HCT116 (cell line): ENCODE results near the gene CREBL2. TPM values are rescaled to one million over a fixed set of nuclear protein-coding genes. Genes with fewer than 3 reads are reported as not detected.
"Not testable (repeated sequence)": the region's sequence is repeated elsewhere in the genome, so short reads cannot be mapped to it uniquely, and the experiment has no call there.

Experiments used
- ATAC-seq: fragments of 200-7000 bp; cut with Tn5 transposase; 2 replicates; pipeline ENCODE4 v1.9.1; 2020; ENCODE audit warnings: mild to moderate bottlenecking, moderate library complexity
- BruUV-seq: library from RNA; stranded (reverse); fragments of 400-500 nt; replicated peaks from 2 replicates; lab custom pipeline; 2021; lab: Mats Ljungman, UMichigan
- CTCF ChIA-PET: fragments of 300-600 bp; sonication (Branson Sonifier 250); formaldehyde crosslinking; loops from one replicate; lab custom pipeline; 2021; ENCODE audit warnings: antibody characterized with exemption; lab: Charles Lee
- POLR2A ChIA-PET: fragments of 300-600, 350-600 bp; sonication (Branson Sonifier 250); formaldehyde crosslinking; loops from one replicate; lab custom pipeline; 2021; ENCODE audit warnings: antibody characterized with exemption; lab: Charles Lee
- RAD21 ChIA-PET, 2 experiments: fragments of 300-600 bp; sonication (Branson Sonifier 250); formaldehyde crosslinking; loops; one replicate each; lab custom pipeline; 2023; ENCODE audit warnings: low total read pairs in 2 of 2; ENCODE audit not compliant: uncharacterized antibody in 2 of 2, unreplicated experiment in 2 of 2, low non-redundant PET in 1 of 2; lab: Charles Lee
- DNase-seq: peaks from one replicate; pipeline ENCODE4 v3.0.0-alpha.2; 2010; ENCODE audit warnings: low read depth, low spot score
- H2AFZ ChIP-seq: fragments of 200-600 bp; shearing (Covaris generic), sonication (generic); 2 replicates; pipeline ENCODE4 v1.6.1; 2017; ENCODE audit warnings: low read depth, mixed run types, mixed read lengths, antibody characterized with exemption, low read length; ENCODE audit not compliant: poor library complexity, severe bottlenecking
- H3K27ac ChIP-seq: 2 replicates; pipeline ENCODE4 v1.5.1; 2012; ENCODE audit warnings: low read depth, low read length
- H3K27me3 ChIP-seq: fragments of 200-600 bp; sonication (generic); 2 replicates; pipeline ENCODE4 v1.6.1; 2016; ENCODE audit warnings: mixed run types, low read length, mixed read lengths; ENCODE audit not compliant: insufficient read depth
- H3K36me3 ChIP-seq, 2 experiments: fragments of 200-500 bp in 1 of 2; fragments of 200-600 bp in 1 of 2; sonication (Bioruptor generic) in 1 of 2; sonication (generic) in 1 of 2; 2 replicates each; pipeline versions ENCODE4 v1.5.1 to v1.6.1; 2014 to 2016; ENCODE audit warnings: low read length in 2 of 2, inconsistent platforms in 1 of 2, mixed read lengths in 1 of 2, mixed run types in 1 of 2; ENCODE audit not compliant: insufficient read depth in 2 of 2, control insufficient read depth in 1 of 2
- H3K4me1 ChIP-seq, 2 experiments: fragments of 200-600 bp in 1 of 2; sonication (generic) in 1 of 2; 2 replicates each; pipeline versions ENCODE4 v1.5.1 to v1.6.1; 2012 to 2017; ENCODE audit warnings: low read length in 2 of 2, inconsistent platforms in 1 of 2, mild to moderate bottlenecking in 1 of 2, mixed read lengths in 1 of 2, mixed run types in 1 of 2, moderate library complexity in 1 of 2; ENCODE audit not compliant: insufficient read depth in 2 of 2, control insufficient read depth in 1 of 2
- H3K4me2 ChIP-seq: fragments of 200-600 bp; sonication (generic); 2 replicates; pipeline ENCODE4 v1.6.1; 2017; ENCODE audit warnings: mixed run types, low read length, mixed read lengths
- H3K4me3 ChIP-seq, 2 experiments: fragments of 200-600 bp in 1 of 2; sonication (generic) in 1 of 2; replicated peaks in 1 of 2; 2 replicates each; pipeline ENCODE4 v1.5.1; 2011 to 2016; ENCODE audit warnings: low read length in 2 of 2, control low read depth in 1 of 2, low read depth in 1 of 2, mild to moderate bottlenecking in 1 of 2, mixed read lengths in 1 of 2, mixed run types in 1 of 2
- H3K79me2 ChIP-seq: fragments of 200-600 bp; sonication (generic); 2 replicates; pipeline ENCODE4 v1.6.1; 2017; ENCODE audit warnings: mild to moderate bottlenecking, mixed run types, low read length, moderate library complexity, mixed read lengths; ENCODE audit not compliant: insufficient read depth
- H3K9ac ChIP-seq: fragments of 200-600 bp; sonication (generic); 2 replicates; pipeline ENCODE4 v1.6.1; 2016; ENCODE audit warnings: low read length, mixed read lengths
- H3K9me2 ChIP-seq: fragments of 200-600 bp; sonication (generic), shearing (Covaris generic); 2 replicates; pipeline ENCODE4 v1.6.1; 2017; ENCODE audit warnings: mixed run types, mild to moderate bottlenecking, moderate library complexity; ENCODE audit not compliant: insufficient read depth
- H3K9me3 ChIP-seq, 2 experiments: fragments of 200-500 bp in 1 of 2; fragments of 200-600 bp in 1 of 2; sonication (Bioruptor generic) in 1 of 2; sonication (generic) in 1 of 2; 2 replicates each; pipeline ENCODE4 v1.6.1; 2014 to 2017; ENCODE audit warnings: low read length in 2 of 2, mixed read lengths in 2 of 2, inconsistent platforms in 1 of 2, low read depth in 1 of 2, mild to moderate bottlenecking in 1 of 2, mixed run types in 1 of 2, moderate library complexity in 1 of 2; ENCODE audit not compliant: control insufficient read depth in 1 of 2, insufficient read depth in 1 of 2
- H4K20me1 ChIP-seq: fragments of 200-600 bp; sonication (generic), shearing (Covaris generic); 2 replicates; pipeline ENCODE4 v1.6.1; 2017; ENCODE audit warnings: mixed run types, mild to moderate bottlenecking, moderate library complexity; ENCODE audit not compliant: insufficient read depth
- CTCF ChIP-seq, 3 experiments: fragments of 200-600 bp in 1 of 3; sonication (generic) in 1 of 3; IDR thresholded peaks in 2 of 3; conservative IDR thresholded peaks in 1 of 3; 2 replicates each; pipeline ENCODE4 v1.5.1; 2012 to 2017; ENCODE audit warnings: low read depth in 2 of 3, low read length in 2 of 3, antibody characterized with exemption in 1 of 3, borderline replicate concordance in 1 of 3, control low read depth in 1 of 3, mild to moderate bottlenecking in 1 of 3, mixed read lengths in 1 of 3, mixed run types in 1 of 3, moderate library complexity in 1 of 3; ENCODE audit not compliant: insufficient read depth in 1 of 3
- MAX ChIP-seq: IDR thresholded peaks from 2 replicates; pipeline ENCODE4 v1.6.1; 2012
- POLR2A ChIP-seq: IDR thresholded peaks from 2 replicates; pipeline ENCODE4 v1.7.0; 2011; ENCODE audit warnings: borderline replicate concordance; ENCODE audit not compliant: insufficient read depth, insufficient read length; ENCODE audit errors: extremely low read depth
- POLR2AphosphoS5 ChIP-seq: IDR thresholded peaks from 2 replicates; pipeline ENCODE4 v1.6.1; 2011; ENCODE audit warnings: mild to moderate bottlenecking, low read depth, low read length, moderate library complexity
- SRF ChIP-seq: IDR thresholded peaks from 2 replicates; pipeline ENCODE4 v1.6.1; 2012; ENCODE audit warnings: low read depth
- YY1 ChIP-seq: IDR thresholded peaks from 2 replicates; pipeline ENCODE4 v1.6.1; 2011; ENCODE audit warnings: low read length, low read depth, moderate library complexity, mild to moderate bottlenecking; ENCODE audit not compliant: insufficient replicate concordance; ENCODE audit errors: extremely low read depth
- ZFX ChIP-seq: fragments of 450-650 bp; IDR thresholded peaks from 2 replicates; pipeline ENCODE4 v1.6.1; 2017
- ZNF274 ChIP-seq: fragments of 200-500 bp; sonication (Bioruptor generic); IDR thresholded peaks from 2 replicates; pipeline ENCODE4 v1.6.1; 2014; ENCODE audit warnings: mild to moderate bottlenecking, low read depth, low read length, inconsistent platforms
- intact Hi-C: fragments of 100-400 bp; cut with micrococcal nuclease; formaldehyde crosslinking; loops from 2 replicates; pipeline ENCODE4 v1.10.0; 2022
- total RNA-seq: library from RNA; stranded (reverse); gene quantifications from one replicate; pipeline ENCODE4 v1.2.1, GENCODE V29; 2021; ENCODE audit not compliant: unreplicated experiment

Gene CREBL2
- total RNA-seq, 1 experiment from 2014 or later = 11.3 TPM

- H3K79me2 ChIP-seq, DNase-seq, H3K27me3 ChIP-seq, H4K20me1 ChIP-seq, H3K4me3 ChIP-seq, H3K9ac ChIP-seq, ATAC-seq, RAD21 ChIA-PET, intact Hi-C loops, BruUV-seq, H3K4me2 ChIP-seq, H3K27ac ChIP-seq, H3K4me1 ChIP-seq, H2AFZ ChIP-seq, H3K36me3 ChIP-seq, H3K9me2 ChIP-seq: not testable (repeated sequence)
- ChIA-PET POLR2A (interaction anchor here (0.5 kb wide), 1 partner anchor 335 kb away, joined by 3 read pairs; no protein-coding TSS in a partner anchor), CTCF (interaction anchor here (0.6 to 1.3 kb wide), 3 partner anchors 16 to 482 kb away, joined by 3 to 4 read pairs (median 3); no protein-coding TSS in a partner anchor)
- H3K9me3 ChIP-seq = peaks cover 8 to 21% of the 10 kb centered on the region in 2 experiments; a peak in 3 of 4 replicates
Observed at GRCh38 chr12:12645968-12646367, 34.3 kb downstream of the CREBL2 start.

GRCh38 chr12:12646483-12647072, 34.9 kb downstream of the CREBL2 start:
- H3K36me3 ChIP-seq = no peaks in the 10 kb centered on the region; a peak in 1 of 4 replicates
- ChIA-PET RAD21 (no interaction called here), POLR2A (interaction anchor here (0.5 kb wide), 1 partner anchor 336 kb away, joined by 3 read pairs; no protein-coding TSS in a partner anchor), CTCF (interaction anchor here (0.6 to 1.3 kb wide), 2 partner anchors 90 to 483 kb away, joined by 3 to 4 read pairs; no protein-coding TSS in a partner anchor)
- no peak overlapping the region for H3K4me2 ChIP-seq
- H4K20me1 ChIP-seq = no peaks in the 10 kb centered on the region
- H3K27me3 ChIP-seq = no peaks in the 10 kb centered on the region
- ATAC-seq (no peak), DNase-seq (no peak)
- H3K79me2 ChIP-seq = no peaks in the 10 kb centered on the region
- no peak overlapping the region for H3K9ac ChIP-seq
- H3K9me3 ChIP-seq = peaks cover 8 to 21% of the 10 kb centered on the region in 2 experiments; a peak in 3 of 4 replicates
- H3K4me1 ChIP-seq = no peaks in the 10 kb centered on the region
- no peak overlapping the region for H2AFZ ChIP-seq
- no peak overlapping the region for H3K27ac ChIP-seq
- TF ChIP-seq MAX (no peak), POLR2AphosphoS5 (no peak), ZFX (no peak), ZNF274 (no peak), SRF (no peak), CTCF (IDR thresholded peaks at IDR 0.05 in 2 of 3, conservative IDR thresholded peaks at IDR 0.05 in 1 of 3; ENCODE audit: borderline replicate concordance in 1 of 3, insufficient read depth in 1 of 3, low read depth in 2 of 3, low read length in 2 of 3) (no peak), POLR2A (no peak), YY1 (no peak)
- no TSS peak for BruUV-seq
- no peaks in the 10 kb centered on the region for H3K9me2 ChIP-seq
- intact Hi-C loops = no loop called here
- H3K4me3 ChIP-seq = no peak overlapping the region
